ENCODE results near the gene DYNC2I2. TPM values are rescaled to one million over a fixed set of nuclear protein-coding genes. Genes with fewer than 3 reads are reported as not detected.

DYNC2I2 gene
- total and polyA plus RNA-seq, 10 of the 15 experiments (the other 5 are each of a cell fraction or from before 2014, with no cell fraction given), result 0.89 to 118 (median 47.9) TPM

DNA sequence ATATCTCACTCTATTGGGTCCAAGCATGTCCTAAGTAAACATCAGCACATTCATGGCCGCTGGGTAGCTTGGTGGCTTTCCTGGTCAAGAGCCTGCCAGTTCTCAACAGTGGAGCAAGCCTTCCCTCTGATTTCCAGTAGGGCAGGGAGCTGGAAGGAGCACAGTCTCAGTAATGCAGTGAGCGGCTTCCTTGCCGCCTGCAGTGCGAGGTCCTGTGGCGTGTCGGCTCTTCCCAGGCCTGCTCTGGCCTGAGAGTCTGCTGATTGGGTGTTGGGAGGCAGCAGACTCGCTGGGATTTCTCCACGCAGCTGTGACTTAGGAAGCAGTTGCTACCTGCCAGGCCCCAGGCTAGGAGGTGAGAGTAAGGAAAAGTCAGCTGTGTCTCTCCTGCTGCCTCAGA is 53.0 kb downstream of the DYNC2I2 start:
- Histone ChIP-seq H3K4me2 (ENCODE audit: control insufficient read depth, insufficient read depth) (no peak overlapping the region), H4K20me1 (ENCODE audit: control insufficient read depth, insufficient read depth) (no peaks in the 10 kb centered on the region), H3K9me3 (replicated peaks; ENCODE audit: control insufficient read depth, insufficient read depth, low read length) (no peaks in the 10 kb centered on the region), H2AFZ (ENCODE audit: control insufficient read depth, low read depth, low read length) (no peak overlapping the region), H3K36me3 (ENCODE audit: control insufficient read depth in 2 of 2, insufficient read depth in 2 of 2, low read length in 1 of 2) (peaks cover 15 to 18% of the 10 kb centered on the region in 2 experiments), H3K27ac (ENCODE audit: control insufficient read depth, insufficient read depth) (no peak overlapping the region), H3K4me3 (no peak overlapping the region), H3K9ac (ENCODE audit: control insufficient read depth, insufficient read depth, low read length) (no peak overlapping the region), H3K27me3 (replicated peaks in 1 of 2; ENCODE audit: control insufficient read depth in 2 of 2, insufficient read depth in 2 of 2, low read length in 1 of 2) (no peaks in the 10 kb centered on the region), H3K79me2 (ENCODE audit: control insufficient read depth, insufficient read depth, low read length) (no peaks in the 10 kb centered on the region), H3K4me1 (ENCODE audit: control insufficient read depth, insufficient read depth, low read length) (no peaks in the 10 kb centered on the region)
- ChIA-PET SMC1A (ENCODE audit: uncharacterized antibody, unreplicated experiment) (interaction anchor here (0.6 kb wide), 1 partner anchor 300 kb away, joined by 3 read pairs; no protein-coding TSS in a partner anchor), POLR2A (interaction anchor here (0.6 to 1.5 kb wide), 2 partner anchors 51 to 555 kb away, joined by 3 to 4 read pairs; partner anchors contain the start of gene SPTAN1), RAD21 (ENCODE audit: unreplicated experiment) (interaction anchor here (1.2 kb wide), 1 partner anchor 8 kb away, joined by 3 read pairs; no protein-coding TSS in a partner anchor), CTCF (interaction anchor here (1.4 kb wide), 2 partner anchors 9 to 325 kb away, joined by 3 to 4 read pairs; no protein-coding TSS in a partner anchor)
- intact Hi-C loops (cut with micrococcal nuclease; ENCODE audit: unreplicated experiment) (no loop called here), in situ Hi-C loops (cut with MboI) (no loop called here)
- DNase-seq (ENCODE audit: low read depth, low spot score), result no peak
- no TSS peak for BruUV-seq (replicated peaks)
- TF ChIP-seq BRCA1 (IDR thresholded peaks at IDR 0.05; ENCODE audit: low read depth, low read length), result no peak
- TF ChIP-seq ZNF207 (IDR thresholded peaks at IDR 0.05; ENCODE audit: borderline replicate concordance), result no peak
- no peak for TF ChIP-seq SMC3 (IDR thresholded peaks at IDR 0.05; ENCODE audit: borderline replicate concordance, low read length)
- no peak for TF ChIP-seq CUX1 (IDR thresholded peaks at IDR 0.05; ENCODE audit: insufficient replicate concordance, low read depth, low read length)
- 94% methylated on average over 8 of the region's 8 CpGs for WGBS (ENCODE audit: insufficient coverage, insufficient replicate concordance, low lambda C conversion rate, missing lambda C conversion rate)
- ATAC-seq, result no peak
- FAIRE-seq, result no peak

Data from GM12878 (cell line).